ENCODE data around the gene CARNS1.

CARNS1 gene

DNA sequence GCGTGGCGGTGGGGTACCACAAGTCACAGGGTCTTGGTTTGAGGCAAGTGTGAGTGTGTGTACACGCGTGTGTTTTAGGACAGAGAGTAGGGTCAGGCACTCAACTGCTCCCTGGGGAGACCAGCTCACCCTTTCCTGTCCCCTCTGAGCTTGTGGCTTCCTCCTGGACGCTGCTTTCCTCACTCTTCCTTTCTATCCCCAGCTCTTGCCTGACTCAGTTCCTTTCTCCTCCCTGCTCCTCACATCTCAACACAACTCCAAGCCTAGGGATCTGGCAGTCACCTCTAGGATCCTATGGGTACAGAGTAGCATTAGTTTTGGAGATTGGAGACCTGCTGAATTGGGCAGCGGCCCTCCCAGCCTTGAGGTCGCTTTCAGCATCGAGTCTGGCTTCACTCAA is 46.2 kb upstream of the CARNS1 start:
- Histone ChIP-seq H3K9ac (ENCODE audit: low read length) (no peak overlapping the region), H3K79me2 (ENCODE audit: insufficient read depth, low read length) (no peaks in the 10 kb centered on the region), H3K4me2 (ENCODE audit: low read depth, low read length, poor library complexity, severe bottlenecking) (no peak overlapping the region), H3K27me3 (ENCODE audit: low read length) (no peaks in the 10 kb centered on the region), H2AFZ (ENCODE audit: low read depth, low read length, severe bottlenecking) (no peak overlapping the region), H3K9me2 (replicated peaks; ENCODE audit: insufficient read depth, low read length) (no peaks in the 10 kb centered on the region), H4K20me1 (ENCODE audit: low read depth, low read length) (no peaks in the 10 kb centered on the region), H3K9me3 (ENCODE audit: insufficient read depth, low read length) (no peaks in the 10 kb centered on the region), H3K27ac (ENCODE audit: low read depth, low read length) (no peak overlapping the region), H3K4me3 (ENCODE audit: insufficient read depth, low read length, poor library complexity, severe bottlenecking) (no peak overlapping the region), H3F3A (ENCODE audit: insufficient read depth) (no peaks in the 10 kb centered on the region), H3K36me3 (ENCODE audit: low read length) (no peaks in the 10 kb centered on the region)
- TF ChIP-seq, protein P1, sequence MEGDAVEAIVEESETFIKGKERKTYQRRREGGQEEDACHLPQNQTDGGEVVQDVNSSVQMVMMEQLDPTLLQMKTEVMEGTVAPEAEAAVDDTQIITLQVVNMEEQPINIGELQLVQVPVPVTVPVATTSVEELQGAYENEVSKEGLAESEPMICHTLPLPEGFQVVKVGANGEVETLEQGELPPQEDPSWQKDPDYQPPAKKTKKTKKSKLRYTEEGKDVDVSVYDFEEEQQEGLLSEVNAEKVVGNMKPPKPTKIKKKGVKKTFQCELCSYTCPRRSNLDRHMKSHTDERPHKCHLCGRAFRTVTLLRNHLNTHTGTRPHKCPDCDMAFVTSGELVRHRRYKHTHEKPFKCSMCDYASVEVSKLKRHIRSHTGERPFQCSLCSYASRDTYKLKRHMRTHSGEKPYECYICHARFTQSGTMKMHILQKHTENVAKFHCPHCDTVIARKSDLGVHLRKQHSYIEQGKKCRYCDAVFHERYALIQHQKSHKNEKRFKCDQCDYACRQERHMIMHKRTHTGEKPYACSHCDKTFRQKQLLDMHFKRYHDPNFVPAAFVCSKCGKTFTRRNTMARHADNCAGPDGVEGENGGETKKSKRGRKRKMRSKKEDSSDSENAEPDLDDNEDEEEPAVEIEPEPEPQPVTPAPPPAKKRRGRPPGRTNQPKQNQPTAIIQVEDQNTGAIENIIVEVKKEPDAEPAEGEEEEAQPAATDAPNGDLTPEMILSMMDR (IDR thresholded peaks at IDR 0.05; ENCODE audit: insufficient read depth, low read length, poor library complexity, severe bottlenecking): no peak
- TF ChIP-seq EZH2phosphoT487 (conservative IDR thresholded peaks at IDR 0.05; ENCODE audit: low read length): no peak

DNA sequence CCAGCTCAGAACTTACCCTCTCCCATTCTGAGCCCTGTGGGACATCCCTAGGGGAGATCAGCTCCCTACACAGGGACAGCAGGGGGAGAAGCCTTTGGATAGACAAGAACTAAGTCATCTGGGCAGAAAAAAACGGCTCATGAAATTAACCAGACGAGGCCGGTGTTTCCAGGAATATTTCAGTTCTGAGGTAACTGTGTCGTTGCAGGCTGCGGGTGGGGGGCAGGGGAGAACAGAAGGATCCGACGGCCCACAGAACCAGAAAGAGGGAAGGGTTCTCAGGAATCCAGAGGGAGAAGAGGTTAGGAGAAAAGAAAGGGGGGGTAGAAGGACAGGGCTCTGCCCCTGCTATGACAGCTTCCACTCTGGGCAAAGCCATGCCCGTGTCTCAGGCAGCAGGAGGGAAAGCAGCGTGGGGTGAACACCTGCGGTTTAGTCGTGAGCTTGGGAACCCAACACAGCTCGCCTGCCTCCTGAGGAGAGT is 45.6 kb upstream of the CARNS1 start:
- Histone ChIP-seq H2AFZ (ENCODE audit: low read depth, low read length, severe bottlenecking) (no peak overlapping the region), H3K36me3 (ENCODE audit: low read length) (no peaks in the 10 kb centered on the region), H3K9ac (ENCODE audit: low read length) (no peak overlapping the region), H3K9me3 (ENCODE audit: insufficient read depth, low read length) (no peaks in the 10 kb centered on the region), H3K4me2 (ENCODE audit: low read depth, low read length, poor library complexity, severe bottlenecking) (no peak overlapping the region), H3K27me3 (ENCODE audit: low read length) (no peaks in the 10 kb centered on the region), H3F3A (ENCODE audit: insufficient read depth) (no peaks in the 10 kb centered on the region), H3K27ac (ENCODE audit: low read depth, low read length) (no peak overlapping the region), H3K9me2 (replicated peaks; ENCODE audit: insufficient read depth, low read length) (no peaks in the 10 kb centered on the region), H4K20me1 (ENCODE audit: low read depth, low read length) (no peaks in the 10 kb centered on the region), H3K79me2 (ENCODE audit: insufficient read depth, low read length) (no peaks in the 10 kb centered on the region), H3K4me3 (ENCODE audit: insufficient read depth, low read length, poor library complexity, severe bottlenecking) (no peak overlapping the region)
- TF ChIP-seq, protein P1 (IDR thresholded peaks at IDR 0.05; ENCODE audit: insufficient read depth, low read length, poor library complexity, severe bottlenecking): no peak
- no peak for TF ChIP-seq EZH2phosphoT487 (conservative IDR thresholded peaks at IDR 0.05; ENCODE audit: low read length)

DNA sequence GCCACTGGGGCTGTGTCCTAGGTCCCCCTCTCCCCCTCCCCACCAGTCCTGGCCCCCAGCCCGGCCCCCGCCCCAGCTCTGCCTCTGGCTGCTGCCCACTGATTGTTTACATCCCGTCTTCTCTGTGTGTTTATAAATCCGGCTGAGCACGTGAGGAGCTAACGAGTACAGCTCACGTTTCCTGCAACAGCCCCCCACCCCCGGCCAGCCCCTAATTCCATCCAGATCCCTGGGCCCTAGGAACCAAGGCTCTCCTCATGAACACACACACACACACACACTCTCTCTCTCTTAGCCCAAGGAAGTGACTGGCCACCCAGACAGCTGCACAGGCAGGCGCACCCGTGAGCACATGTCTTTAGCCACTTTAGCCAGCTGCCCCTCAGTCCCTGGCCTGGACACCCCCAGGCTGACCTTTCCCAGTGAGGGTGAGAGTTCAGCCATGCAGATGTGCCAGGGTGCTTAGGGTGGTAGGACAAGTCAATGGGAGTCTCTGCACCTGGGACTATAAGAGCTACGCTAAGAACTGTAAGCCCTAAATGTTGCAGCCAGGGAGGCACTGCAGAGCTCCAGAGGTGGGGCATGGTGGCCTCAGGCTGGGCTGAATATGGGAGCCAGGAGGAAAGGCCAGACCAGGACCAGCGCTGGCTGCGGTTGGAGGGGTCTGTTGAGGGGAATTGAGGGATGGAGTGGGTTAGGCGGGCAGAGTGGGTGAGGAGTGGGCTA is 45.0 kb upstream of the CARNS1 start:
- Histone ChIP-seq H3K9me3 (ENCODE audit: insufficient read depth, low read length) (no peaks in the 10 kb centered on the region), H3K27me3 (ENCODE audit: low read length) (no peaks in the 10 kb centered on the region), H3F3A (ENCODE audit: insufficient read depth) (no peaks in the 10 kb centered on the region), H3K27ac (ENCODE audit: low read depth, low read length) (no peak overlapping the region), H3K9ac (ENCODE audit: low read length) (no peak overlapping the region), H3K9me2 (replicated peaks; ENCODE audit: insufficient read depth, low read length) (no peaks in the 10 kb centered on the region), H3K4me2 (ENCODE audit: low read depth, low read length, poor library complexity, severe bottlenecking) (no peak overlapping the region), H3K36me3 (ENCODE audit: low read length) (no peaks in the 10 kb centered on the region), H4K20me1 (ENCODE audit: low read depth, low read length) (no peaks in the 10 kb centered on the region), H3K79me2 (ENCODE audit: insufficient read depth, low read length) (no peaks in the 10 kb centered on the region), H3K4me3 (ENCODE audit: insufficient read depth, low read length, poor library complexity, severe bottlenecking) (no peak overlapping the region), H2AFZ (ENCODE audit: low read depth, low read length, severe bottlenecking) (no peak overlapping the region)
- TF ChIP-seq, protein P1 (IDR thresholded peaks at IDR 0.05; ENCODE audit: insufficient read depth, low read length, poor library complexity, severe bottlenecking): no peak
- no peak for TF ChIP-seq EZH2phosphoT487 (conservative IDR thresholded peaks at IDR 0.05; ENCODE audit: low read length)

All from SU-DHL-6 (cell line).